ENCODE measurements around the gene MTM1. TPM values are rescaled to one million over a fixed set of nuclear protein-coding genes. Genes with fewer than 3 reads are reported as not detected.

The MTM1 gene
- total and polyA plus RNA-seq, 2 donors (not counting 1 experiment from before 2014, with no cell fraction given) = 8.7 to 29.8 TPM

- WGBS (ENCODE audit: insufficient coverage) = 0% methylated on average over 6 of the region's 17 CpGs
- Histone ChIP-seq H3K27me3 (replicated peaks in 1 of 4; ENCODE audit: control extremely low read depth in 1 of 4, control insufficient read depth in 3 of 4, insufficient read depth in 4 of 4, low read length in 3 of 4) (no peaks in the 10 kb centered on the region), H3K79me2 (ENCODE audit: control insufficient read depth, insufficient read depth, low read length) (peaks cover 33% of the 10 kb centered on the region), H3K36me3 (replicated peaks in 1 of 2; ENCODE audit: control extremely low read depth in 1 of 2, control insufficient read depth in 1 of 2, extremely low read depth in 1 of 2, insufficient read depth in 2 of 2, low read length in 1 of 2) (no peaks in the 10 kb centered on the region), H3K4me3 (ENCODE audit: control extremely low read depth in 1 of 5, extremely low read depth in 1 of 5, insufficient read depth in 1 of 5, low read depth in 2 of 5, low read length in 4 of 5) (peak overlapping the region; percentile 35 to 77 (median 75)), H3K9ac (ENCODE audit: low read length) (peak overlapping the region; percentile 78), H3K4me1 (ENCODE audit: control insufficient read depth in 2 of 2, insufficient read depth in 2 of 2, low read length in 2 of 2) (peaks cover 46 to 50% of the 10 kb centered on the region in 2 donors), H3K9me3 (ENCODE audit: control extremely low read depth in 1 of 3, control insufficient read depth in 2 of 3, insufficient read depth in 1 of 3, low read length in 2 of 3) (no peaks in the 10 kb centered on the region), H3K4me2 (replicated peaks; ENCODE audit: low read depth, low read length, poor library complexity, severe bottlenecking) (peak overlapping the region; percentile 74), H2AFZ (ENCODE audit: insufficient read depth, low read depth, low read length, poor library complexity, severe bottlenecking) (peak overlapping the region; percentile 66), H3K27ac (ENCODE audit: low read length in 2 of 2) (peak overlapping the region; percentile 80 to 84), H4K20me1 (ENCODE audit: control insufficient read depth, insufficient read depth, low read length, poor library complexity, severe bottlenecking) (no peaks in the 10 kb centered on the region)
- H3K27ac Mint-ChIP-seq = peak overlapping the region; percentile 95
- POLR2A ChIA-PET = interaction anchor here (0.9 to 1.9 kb wide), 4 partner anchors 22 to 629 kb away, joined by 3 to 9 read pairs (median 6); partner anchors contain the start of gene MTMR1
- H3K9me3 Mint-ChIP-seq (ENCODE audit: insufficient read depth) = no peaks in the 10 kb centered on the region
- TF ChIP-seq, protein P1, sequence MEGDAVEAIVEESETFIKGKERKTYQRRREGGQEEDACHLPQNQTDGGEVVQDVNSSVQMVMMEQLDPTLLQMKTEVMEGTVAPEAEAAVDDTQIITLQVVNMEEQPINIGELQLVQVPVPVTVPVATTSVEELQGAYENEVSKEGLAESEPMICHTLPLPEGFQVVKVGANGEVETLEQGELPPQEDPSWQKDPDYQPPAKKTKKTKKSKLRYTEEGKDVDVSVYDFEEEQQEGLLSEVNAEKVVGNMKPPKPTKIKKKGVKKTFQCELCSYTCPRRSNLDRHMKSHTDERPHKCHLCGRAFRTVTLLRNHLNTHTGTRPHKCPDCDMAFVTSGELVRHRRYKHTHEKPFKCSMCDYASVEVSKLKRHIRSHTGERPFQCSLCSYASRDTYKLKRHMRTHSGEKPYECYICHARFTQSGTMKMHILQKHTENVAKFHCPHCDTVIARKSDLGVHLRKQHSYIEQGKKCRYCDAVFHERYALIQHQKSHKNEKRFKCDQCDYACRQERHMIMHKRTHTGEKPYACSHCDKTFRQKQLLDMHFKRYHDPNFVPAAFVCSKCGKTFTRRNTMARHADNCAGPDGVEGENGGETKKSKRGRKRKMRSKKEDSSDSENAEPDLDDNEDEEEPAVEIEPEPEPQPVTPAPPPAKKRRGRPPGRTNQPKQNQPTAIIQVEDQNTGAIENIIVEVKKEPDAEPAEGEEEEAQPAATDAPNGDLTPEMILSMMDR (IDR thresholded peaks at IDR 0.05) = no peak
- no peak for TF ChIP-seq EZH2 (IDR thresholded peaks at IDR 0.05; ENCODE audit: borderline replicate concordance, insufficient read depth, low read depth, low read length, poor library complexity, severe bottlenecking)
- ATAC-seq (ENCODE audit: low read depth) (peak; percentile 15), DNase-seq (peak; percentile 79)
- intact Hi-C loops (cut with micrococcal nuclease) = loop anchor here (2.0 to 5.0 kb wide), 2 partner anchors 22 to 328 kb away; partner anchors contain the start of gene CD99L2
- H3K27me3 Mint-ChIP-seq = no peaks in the 10 kb centered on the region
- peaks cover 51% of the 10 kb centered on the region for H3K4me1 Mint-ChIP-seq
- H3K4me3 Mint-ChIP-seq = peak overlapping the region; percentile 93
- CTCF ChIA-PET = interaction anchor here (0.7 to 3.3 kb wide), 2 partner anchors 18 to 148 kb away, joined by 3 to 17 read pairs; no protein-coding TSS in a partner anchor
Measured at GRCh38 chrX:150569155-150569477, 695 bp downstream of the MTM1 start.

DNA sequence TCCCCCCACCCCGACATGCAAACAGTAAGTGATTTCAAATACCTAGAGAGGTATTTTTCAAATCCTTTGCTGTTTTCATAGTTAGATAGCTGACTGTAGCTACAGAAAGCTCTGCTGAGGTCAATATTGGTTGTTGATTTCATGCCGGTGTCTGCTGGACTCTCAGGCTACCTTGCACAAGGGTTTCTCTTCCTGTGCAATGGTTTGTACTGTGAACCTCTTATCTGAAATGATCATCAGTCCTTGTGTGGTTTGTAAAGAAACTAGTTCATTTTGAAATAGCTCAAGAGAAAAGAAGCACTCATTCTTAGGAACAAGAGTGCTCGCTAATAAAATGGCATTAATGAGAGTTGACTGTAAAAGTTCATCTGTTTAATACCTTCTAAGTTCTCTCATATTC is 2.1 kb downstream of the MTM1 start:
- no peak for TF ChIP-seq EZH2 (IDR thresholded peaks at IDR 0.05; ENCODE audit: borderline replicate concordance, insufficient read depth, low read depth, low read length, poor library complexity, severe bottlenecking)
- TF ChIP-seq, protein P1 (IDR thresholded peaks at IDR 0.05) = no peak
- H3K27me3 Mint-ChIP-seq = no peaks in the 10 kb centered on the region
- no peaks in the 10 kb centered on the region for H3K9me3 ChIP-seq (ENCODE audit: control extremely low read depth in 1 of 3, control insufficient read depth in 2 of 3, insufficient read depth in 1 of 3, low read length in 2 of 3)
- H3K9ac ChIP-seq (ENCODE audit: low read length) = peak overlapping the region; percentile 78
- no peaks in the 10 kb centered on the region for H3K9me3 Mint-ChIP-seq (ENCODE audit: insufficient read depth)
- DNase-seq (no peak), ATAC-seq (ENCODE audit: low read depth) (no peak)
- intact Hi-C loops (cut with micrococcal nuclease) = loop anchor here (5.0 kb wide), 1 partner anchor 208 kb away; the partner anchor contains the start of gene MAMLD1
- H3K27ac ChIP-seq (ENCODE audit: low read length in 2 of 2) = peak overlapping the region; percentile 7 to 84
- CTCF ChIA-PET = interaction anchor here (1.0 to 3.3 kb wide), 3 partner anchors 17 to 26 kb away, joined by 3 to 17 read pairs (median 3); no protein-coding TSS in a partner anchor
- peaks cover 47% of the 10 kb centered on the region for H3K79me2 ChIP-seq (ENCODE audit: control insufficient read depth, insufficient read depth, low read length)
- no CpG with 5 or more reads among the region's 3 CpGs for WGBS (ENCODE audit: insufficient coverage)
- H4K20me1 ChIP-seq (ENCODE audit: control insufficient read depth, insufficient read depth, low read length, poor library complexity, severe bottlenecking) = no peaks in the 10 kb centered on the region
- peak overlapping the region in 2 of 5 experiments; percentile 6 to 17 for H3K4me3 ChIP-seq (ENCODE audit: control extremely low read depth in 1 of 5, extremely low read depth in 1 of 5, insufficient read depth in 1 of 5, low read depth in 2 of 5, low read length in 4 of 5)
- peak overlapping the region; percentile 17 for H2AFZ ChIP-seq (ENCODE audit: insufficient read depth, low read depth, low read length, poor library complexity, severe bottlenecking)
- H3K4me1 Mint-ChIP-seq = peaks cover 64% of the 10 kb centered on the region
- peaks cover 60 to 62% of the 10 kb centered on the region in 2 donors for H3K4me1 ChIP-seq (ENCODE audit: control insufficient read depth in 2 of 2, insufficient read depth in 2 of 2, low read length in 2 of 2)
- H3K36me3 ChIP-seq (replicated peaks in 1 of 2; ENCODE audit: control extremely low read depth in 1 of 2, control insufficient read depth in 1 of 2, extremely low read depth in 1 of 2, insufficient read depth in 2 of 2, low read length in 1 of 2) = no peaks in the 10 kb centered on the region
- peak overlapping the region; percentile 74 for H3K4me2 ChIP-seq (replicated peaks; ENCODE audit: low read depth, low read length, poor library complexity, severe bottlenecking)
- H3K27ac Mint-ChIP-seq = peak overlapping the region; percentile 78
- no peaks in the 10 kb centered on the region for H3K27me3 ChIP-seq (replicated peaks in 1 of 4; ENCODE audit: control extremely low read depth in 1 of 4, control insufficient read depth in 3 of 4, insufficient read depth in 4 of 4, low read length in 3 of 4)
- H3K4me3 Mint-ChIP-seq = peak overlapping the region; percentile 93
- POLR2A ChIA-PET = no interaction called here

All from B cell (primary cell).